NCI-H524 treated with DMSO at 0.1 percent for 48 hours (cell line): ENCODE results near the gene ARHGEF16.

ENCODE experiments used
- DNase-seq: peaks from one replicate; lab custom pipeline; 2025; lab: John Stamatoyannopoulos, UW

Gene ARHGEF16

DNA sequence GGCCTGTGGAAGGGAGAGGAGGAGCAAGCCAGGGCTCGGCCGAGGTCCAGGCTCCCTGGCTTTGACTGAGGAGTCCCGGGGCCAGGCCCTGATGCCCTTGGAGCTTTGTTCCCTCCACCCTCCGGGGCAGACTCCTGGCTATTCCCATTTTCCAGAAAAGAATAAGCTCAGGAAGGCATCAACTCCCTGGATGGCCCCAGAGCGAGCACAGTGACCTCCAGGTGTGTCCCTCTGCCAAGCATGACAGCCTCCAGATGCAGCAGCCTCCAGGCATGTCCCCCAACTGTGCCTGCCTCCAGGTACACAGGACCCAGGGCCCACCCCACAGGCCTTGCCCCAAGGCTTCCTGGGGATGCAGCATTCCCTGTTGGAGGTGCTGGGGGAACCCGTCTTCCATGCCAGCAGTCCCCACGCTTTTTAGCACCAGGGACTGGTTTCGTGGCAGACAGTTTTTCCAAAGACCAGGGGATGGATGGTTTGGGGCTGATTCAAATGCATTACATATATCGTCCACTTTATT lies 15.7 kb upstream of the ARHGEF16 start:
- DNase-seq, result no peak

GRCh38 chr1:3439346-3440299 lies 14.8 kb upstream of the ARHGEF16 start:
- no peak for DNase-seq

- no peak for DNase-seq
These were observed 14.2 kb upstream of the ARHGEF16 start for GRCh38 chr1:3440300-3440681.

DNA sequence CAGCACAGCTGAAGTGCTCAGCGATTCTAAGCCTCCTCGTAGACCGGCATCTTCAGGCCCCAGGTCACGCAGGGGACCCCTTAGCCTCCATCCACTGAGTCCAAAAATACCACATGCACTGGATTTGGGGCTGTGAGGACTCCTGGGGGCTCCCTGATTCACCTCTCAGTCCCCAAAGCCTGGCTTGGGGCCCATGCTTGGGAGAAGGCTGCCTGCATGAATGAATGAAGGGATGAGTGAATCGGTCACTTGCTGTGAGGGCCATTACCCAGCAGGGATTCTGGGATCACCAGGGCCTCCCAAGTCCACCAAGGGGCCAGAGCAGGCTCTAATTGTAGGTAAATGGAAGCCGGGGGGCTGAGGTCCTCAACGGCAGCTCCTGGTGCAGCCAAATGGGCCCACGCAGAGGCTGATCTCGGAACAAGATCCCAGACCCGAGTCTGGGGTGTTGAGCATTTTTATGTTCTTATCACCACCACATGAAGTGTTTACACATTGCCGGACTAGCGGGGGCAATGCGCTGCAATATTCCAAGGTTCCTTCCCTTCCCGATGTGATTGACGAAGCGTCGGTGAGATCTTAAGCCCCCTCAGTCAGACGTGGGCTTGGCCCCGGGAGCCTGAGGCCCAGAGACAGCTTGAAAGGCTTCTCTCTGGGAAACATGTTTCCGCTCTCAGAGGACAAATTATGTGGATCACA lies 13.6 kb upstream of the ARHGEF16 start:
- DNase-seq, result no peak

DNA sequence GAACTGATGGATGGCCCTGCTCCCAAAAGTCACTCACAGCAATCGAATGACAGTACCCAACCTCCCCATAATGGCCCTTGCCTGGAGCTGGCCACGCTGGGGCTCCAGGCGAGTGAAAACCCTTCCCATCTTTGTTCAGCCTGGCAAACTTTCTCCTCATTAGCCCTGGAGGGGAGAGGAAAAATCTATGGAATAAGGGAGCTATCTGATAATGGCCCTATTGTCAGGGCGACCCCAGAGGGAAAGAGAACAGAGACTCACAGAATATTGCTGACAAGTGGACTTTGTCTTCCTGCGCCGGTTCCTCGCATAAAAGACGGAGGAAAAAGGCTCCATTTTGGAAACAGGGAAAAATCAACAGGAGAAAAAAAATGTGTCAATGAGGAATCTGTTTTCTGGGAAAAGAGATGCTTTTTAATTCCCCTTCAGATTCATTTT lies 13.0 kb upstream of the ARHGEF16 start:
- no peak for DNase-seq

GRCh38 chr1:3441880-3442279 lies 12.6 kb upstream of the ARHGEF16 start:
- DNase-seq, result no peak

DNA sequence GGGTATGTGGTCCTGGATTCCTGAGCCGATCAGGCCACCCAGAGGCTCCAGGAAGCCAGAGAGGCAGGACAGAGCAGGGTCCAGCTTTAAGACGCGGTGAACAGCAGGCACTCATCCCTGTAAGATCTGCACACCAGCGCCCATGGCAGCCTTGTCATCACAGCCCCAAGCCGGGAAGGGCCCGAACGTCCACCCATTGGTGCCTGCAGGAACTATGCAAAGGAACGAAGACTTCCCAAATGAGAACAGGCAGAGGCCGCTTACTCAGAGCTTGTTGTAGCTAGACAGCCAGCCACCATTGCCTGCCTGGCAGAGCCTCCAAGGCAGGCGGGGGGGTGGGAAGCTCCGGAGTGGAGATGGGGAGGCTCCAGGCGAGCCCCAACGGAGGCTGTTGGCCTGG lies 12.1 kb upstream of the ARHGEF16 start:
- no peak for DNase-seq

- no peak for DNase-seq
These were observed 11.6 kb upstream of the ARHGEF16 start for GRCh38 chr1:3442901-3443300.

GRCh38 chr1:3443807-3444206 lies 10.7 kb upstream of the ARHGEF16 start:
- no peak for DNase-seq

DNA sequence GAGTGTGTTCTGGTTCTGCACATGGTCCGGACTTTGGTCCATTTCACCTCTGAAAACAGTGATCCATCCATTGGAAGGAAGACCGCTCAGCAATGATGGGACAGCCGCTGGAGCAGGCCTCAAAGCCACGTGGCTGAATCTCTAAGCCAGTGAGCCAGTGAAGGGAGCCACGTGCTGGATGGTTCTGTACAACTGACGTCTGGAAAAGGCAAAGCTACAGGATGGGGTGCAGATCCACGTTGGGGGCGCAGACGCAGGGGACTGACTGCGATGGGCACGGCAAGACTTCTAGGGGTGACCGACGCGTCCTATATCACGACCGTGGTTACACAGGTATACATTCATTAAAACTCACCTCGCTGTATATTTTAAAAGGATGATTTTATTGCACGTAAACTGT lies 10.2 kb upstream of the ARHGEF16 start:
- DNase-seq, result no peak

- DNase-seq, result no peak
These were observed 9.7 kb upstream of the ARHGEF16 start for GRCh38 chr1:3444736-3445135.

DNA sequence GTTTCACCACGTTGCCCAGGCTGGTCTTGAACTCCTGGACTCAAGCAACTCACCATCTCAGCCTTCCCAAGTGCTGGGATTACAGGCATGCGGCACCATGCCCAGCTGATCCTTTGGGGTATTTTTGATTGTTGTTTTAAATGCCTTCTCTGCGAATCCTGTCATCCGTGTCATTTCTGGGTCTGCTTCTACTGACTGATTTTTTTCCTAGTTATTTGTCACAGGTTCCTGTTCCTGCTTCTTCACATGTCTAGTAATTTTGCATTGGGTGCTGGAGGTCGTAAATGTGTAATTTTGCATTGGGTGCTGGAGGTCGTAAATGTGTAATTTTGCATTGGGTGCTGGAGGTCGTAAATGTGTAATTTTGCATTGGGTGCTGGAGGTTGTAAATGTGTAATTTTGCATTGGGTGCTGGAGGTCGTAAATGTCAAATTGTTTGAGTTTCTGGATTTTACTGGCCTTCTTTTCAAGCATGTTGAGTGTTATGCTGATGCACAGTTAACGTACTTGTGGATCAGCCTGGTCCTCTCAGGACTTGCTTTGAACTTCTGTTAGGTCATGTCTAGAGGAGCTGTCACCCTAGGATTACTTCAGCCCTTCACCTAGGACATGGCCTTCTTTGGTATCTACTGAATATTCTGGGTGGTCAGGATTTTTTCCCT lies 4.1 kb upstream of the ARHGEF16 start:
- DNase-seq, result no peak

DNA sequence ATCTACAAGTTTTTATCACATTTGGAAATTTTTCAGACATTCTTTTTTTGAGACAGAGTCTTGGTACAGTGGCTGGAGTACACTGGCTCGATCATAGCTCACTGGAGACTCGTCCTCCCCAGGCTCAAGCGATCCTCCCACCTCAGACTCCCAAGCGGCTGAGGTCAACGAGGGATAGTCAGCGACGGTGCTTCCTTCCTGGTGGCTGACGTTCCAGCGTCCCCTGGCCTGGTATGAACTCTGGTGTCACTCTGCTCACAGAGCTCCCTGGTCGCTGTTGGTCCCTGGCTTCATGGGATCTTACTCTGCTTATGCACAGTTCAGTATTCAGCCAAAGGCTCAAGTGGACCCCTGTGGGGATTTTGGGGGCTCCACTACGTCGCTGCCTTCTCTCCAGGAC lies 3.5 kb upstream of the ARHGEF16 start:
- no peak for DNase-seq

DNA sequence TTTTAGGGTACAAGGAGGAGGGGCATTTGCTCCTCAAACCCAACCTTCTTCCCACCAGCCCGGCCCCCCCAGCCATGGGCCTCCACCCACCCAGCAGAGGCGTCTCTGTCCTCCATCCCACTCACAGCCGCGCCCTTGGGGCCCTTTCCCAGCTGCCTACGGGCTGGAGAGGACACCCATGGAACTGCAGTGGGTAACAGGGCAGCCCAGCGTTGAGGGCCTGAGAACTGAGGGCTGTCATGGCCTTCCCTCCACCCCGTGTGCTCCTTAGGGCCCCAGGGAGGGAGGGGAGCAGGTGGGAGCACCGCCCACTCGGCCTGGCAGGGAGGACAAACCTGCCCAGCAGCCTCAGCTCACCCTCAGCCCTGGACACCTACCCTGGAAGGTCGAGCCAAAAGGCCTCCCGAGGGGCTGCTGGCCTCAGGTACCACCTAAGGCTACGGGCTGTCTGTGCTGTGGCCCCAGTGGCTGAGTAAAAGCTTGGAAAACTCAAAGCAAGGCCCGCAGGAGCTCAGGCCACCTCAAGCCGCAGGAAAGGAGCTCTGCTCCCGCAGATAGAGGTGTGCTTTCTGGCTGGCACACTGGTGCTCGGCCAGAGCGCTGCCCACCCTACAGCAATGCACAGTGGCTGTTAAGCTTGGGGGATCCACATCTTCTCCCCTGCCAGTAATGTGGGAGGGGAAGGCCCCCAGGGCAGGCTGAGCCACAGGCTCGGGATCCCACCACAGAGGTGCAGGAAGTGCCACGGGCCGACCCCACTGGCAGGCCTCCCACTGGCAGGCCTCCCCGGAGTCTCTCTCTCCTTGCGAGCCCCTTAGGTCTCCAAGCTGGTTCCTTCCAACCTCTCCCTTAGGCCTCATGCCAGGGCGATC lies 2.2 kb upstream of the ARHGEF16 start:
- no peak for DNase-seq

- no peak for DNase-seq
These were observed 1.6 kb upstream of the ARHGEF16 start for GRCh38 chr1:3452866-3453175.

GRCh38 chr1:3453203-3453761 lies 1.2 kb upstream of the ARHGEF16 start:
- DNase-seq, result no peak

GRCh38 chr1:3454811-3455618 lies 550 bp downstream of the ARHGEF16 start:
- DNase-seq, result no peak

GRCh38 chr1:3455670-3456448 lies 1.4 kb downstream of the ARHGEF16 start:
- DNase-seq, result no peak

DNA sequence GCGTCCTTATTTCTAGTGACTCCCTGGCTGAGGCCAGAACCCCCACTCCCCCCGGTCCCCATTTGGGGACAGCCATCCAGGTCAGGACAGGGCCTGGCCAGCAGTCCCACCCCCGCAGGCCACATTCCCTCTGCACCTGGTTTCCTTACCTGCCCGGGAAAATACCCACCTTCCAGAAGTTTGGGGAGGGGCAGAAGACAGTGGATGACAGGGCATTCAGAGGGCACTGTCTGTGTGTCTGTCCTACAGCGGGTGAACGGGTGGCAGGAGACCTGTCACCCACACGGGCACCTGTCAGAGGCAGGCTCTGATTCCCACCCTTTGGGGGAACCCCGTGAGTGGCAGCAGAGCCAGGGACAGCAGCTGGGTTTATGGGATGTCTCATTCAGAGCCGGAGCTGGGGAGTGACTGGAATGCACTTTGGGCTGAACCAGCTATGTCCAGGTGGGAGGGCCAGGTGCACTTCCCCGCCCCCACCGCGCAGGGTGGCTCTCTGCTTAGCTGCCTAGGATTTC lies 2.0 kb downstream of the ARHGEF16 start:
- DNase-seq, result no peak
